Right lobe of liver (tissue), 6 donors: ENCODE data around the gene UAP1L1. TPM values are rescaled to one million over a fixed set of nuclear protein-coding genes. Genes with fewer than 3 reads are reported as not detected.
"Not testable (repeated sequence)": the region's sequence is repeated elsewhere in the genome, so short reads cannot be mapped to it uniquely, and the experiment has no call there.

Experiments used
- ATAC-seq, 4 donors: fragments of 200-7000 bp; cut with Tn5 transposase; one replicate each; pipeline ENCODE4 v1.9.1; 2020; ENCODE audit warnings: mild to moderate bottlenecking in 4 of 4, moderate library complexity in 4 of 4
- DNase-seq, 3 donors: peaks; one replicate each; pipeline ENCODE4 v3.0.0-alpha.2; 2020
- H3K27ac ChIP-seq, 3 donors: fragments of 200-600 bp; one replicate each; pipeline ENCODE4 v1.8.0; 2022
- H3K27me3 ChIP-seq, 2 donors: fragments of 200-600 bp; one replicate each; pipeline ENCODE4 v1.8.0; 2022
- H3K36me3 ChIP-seq, 4 donors: fragments of 200-600 bp; sonication (generic) in 1 of 4; one replicate each; pipeline versions ENCODE4 v1.5.1 to v1.8.0; 2017 to 2022; ENCODE audit warnings: control low read depth in 1 of 4
- H3K4me1 ChIP-seq, 4 donors: fragments of 200-600 bp; sonication (generic) in 1 of 4; one replicate each; pipeline versions ENCODE4 v1.5.1 to v1.8.0; 2017 to 2022; ENCODE audit warnings: control low read depth in 1 of 4
- H3K4me3 ChIP-seq, 3 donors: fragments of 200-600 bp; one replicate each; pipeline ENCODE4 v1.8.0; 2022
- H3K9me3 ChIP-seq, 4 donors: fragments of 200-600 bp; sonication (generic) in 1 of 4; one replicate each; pipeline versions ENCODE4 v1.5.1 to v1.8.0; 2017 to 2022; ENCODE audit warnings: control low read depth in 1 of 4
- CTCF ChIP-seq, 4 donors: fragments of 200-600 bp in 3 of 4; fragments of 450-650 bp in 1 of 4; IDR thresholded peaks; one replicate each; pipeline versions ENCODE4 v1.5.1 to v1.8.0; 2016 to 2022; ENCODE audit warnings: antibody characterized with exemption in 4 of 4, mild to moderate bottlenecking in 2 of 4
- POLR2A ChIP-seq: fragments of 450-650 bp; IDR thresholded peaks from one replicate; pipeline ENCODE4 v1.6.1; 2017; ENCODE audit warnings: antibody characterized with exemption, mild to moderate bottlenecking
- WGBS: methylation state at CpG from one replicate; pipeline ENCODE4 v1.1.6; 2018; ENCODE audit warnings: low coverage, low lambda C conversion rate; ENCODE audit not compliant: insufficient coverage; ENCODE audit errors: missing lambda C conversion rate; 5-methylcytosine and 5-hydroxymethylcytosine counted together
- intact Hi-C, 2 donors: fragments of 100-400 bp; cut with DNase I; formaldehyde crosslinking; loops; one replicate each; pipeline versions ENCODE4 v1.11.2 to v1.14.1; 2022
- total RNA-seq, 6 experiments: library from RNA; depleted of rRNA in 2 of 6; stranded (reverse); fragments of >200 nt in 2 of 6; fragmentation: NEBNext Ultra II Directional in 3 of 6; extraction: Animal tissue kit (Norgen Biotek cat#: 25700) in 3 of 6; gene quantifications; one replicate each; pipeline versions ENCODE4 v1.1.0 to v1.2.4, GENCODE V29; 2016 to 2023
- donor health status: DM: no; HTN: yes; CAD: no.
- donor health status: DM: no; HTN: no; CAD: no.
- donor health status: DM: no; HTN: no; CAD: no.
- donor health status: DM: no; HTN: yes; CAD: no.
- donor health status: DM: no; HTN: yes; CAD: no.

UAP1L1 gene
- total RNA-seq, 6 experiments from 2014 or later, result 1.3 to 4.9 (median 1.9) TPM

- TF ChIP-seq CTCF (IDR thresholded peaks at IDR 0.05), result no peak
- TF ChIP-seq POLR2A, result no peak
- ATAC-seq (no peak), DNase-seq (no peak)
- no peak overlapping the region for H3K4me3 ChIP-seq
- H3K27me3 ChIP-seq, result no peaks in the 10 kb centered on the region
- H3K36me3 ChIP-seq, result no peaks in the 10 kb centered on the region
- no peak overlapping the region for H3K27ac ChIP-seq
- peaks cover 0 to 4% (median 1%) of the 10 kb centered on the region in 4 donors for H3K4me1 ChIP-seq
- 80% methylated on average over 1 of the region's 15 CpGs for WGBS
- intact Hi-C loops, result loop anchor here in 1 of 2 donors (5.0 kb wide), 1 partner anchor 115 kb away; the partner anchor contains the start of gene SLC34A3
- H3K9me3 ChIP-seq, result no peaks in the 10 kb centered on the region
These were observed 40.0 kb downstream of the UAP1L1 start for GRCh38 chr9:137117269-137117731.

- not testable (repeated sequence) for H3K27me3 ChIP-seq, DNase-seq, H3K9me3 ChIP-seq, H3K4me3 ChIP-seq, H3K36me3 ChIP-seq, H3K4me1 ChIP-seq, ATAC-seq, H3K27ac ChIP-seq
- 62% methylated on average over 11 of the region's 12 CpGs for WGBS
- intact Hi-C loops, result loop anchor here in 1 of 2 donors (5.0 kb wide), 1 partner anchor 114 kb away; the partner anchor contains the start of gene SLC34A3
These were observed 40.8 kb downstream of the UAP1L1 start for GRCh38 chr9:137118092-137118603.

GRCh38 chr9:137121927-137122795, 44.8 kb downstream of the UAP1L1 start:
- H3K36me3 ChIP-seq, H3K4me3 ChIP-seq, H3K27me3 ChIP-seq, DNase-seq, H3K4me1 ChIP-seq, ATAC-seq, H3K9me3 ChIP-seq, H3K27ac ChIP-seq: not testable (repeated sequence)
- WGBS, result 68% methylated on average over 11 of the region's 25 CpGs
- intact Hi-C loops, result loop anchor here in 1 of 2 donors (5.0 kb wide), 1 partner anchor 110 kb away; the partner anchor contains the start of gene SLC34A3

- intact Hi-C loops, result loop anchor here in 1 of 2 donors (5.0 kb wide), 1 partner anchor 109 kb away; the partner anchor contains the start of gene SLC34A3
- not testable (repeated sequence) for H3K9me3 ChIP-seq, H3K4me3 ChIP-seq, H3K4me1 ChIP-seq, H3K36me3 ChIP-seq, H3K27ac ChIP-seq, DNase-seq, H3K27me3 ChIP-seq, ATAC-seq
- WGBS, result 83% methylated on average over 16 of the region's 16 CpGs
These were observed 45.6 kb downstream of the UAP1L1 start for GRCh38 chr9:137122796-137123467.

GRCh38 chr9:137123468-137123837, 46.1 kb downstream of the UAP1L1 start:
- Histone ChIP-seq H3K4me3 (no peak overlapping the region), H3K27me3 (no peaks in the 10 kb centered on the region), H3K27ac (no peak overlapping the region), H3K4me1 (peaks cover 0 to 9% (median under 1%) of the 10 kb centered on the region in 4 donors), H3K36me3 (no peaks in the 10 kb centered on the region), H3K9me3 (no peaks in the 10 kb centered on the region)
- intact Hi-C loops, result loop anchor here in 1 of 2 donors (5.0 kb wide), 1 partner anchor 109 kb away; the partner anchor contains the start of gene SLC34A3
- WGBS, result 51% methylated on average over 5 of the region's 5 CpGs
- no peak for DNase-seq
- ATAC-seq, result no peak
- TF ChIP-seq POLR2A (no peak), CTCF (IDR thresholded peaks at IDR 0.05) (no peak)

GRCh38 chr9:137123952-137124462, 46.7 kb downstream of the UAP1L1 start:
- peaks cover 0 to 14% (median 4%) of the 10 kb centered on the region in 4 donors for H3K4me1 ChIP-seq
- intact Hi-C loops, result loop anchor here in 1 of 2 donors (5.0 kb wide), 1 partner anchor 108 kb away; the partner anchor contains the start of gene SLC34A3
- not testable (repeated sequence) for ATAC-seq, H3K27ac ChIP-seq, H3K4me3 ChIP-seq, DNase-seq, H3K9me3 ChIP-seq, H3K27me3 ChIP-seq, H3K36me3 ChIP-seq
- 47% methylated on average over 2 of the region's 5 CpGs for WGBS
